HG03521 (cell line): ENCODE data around the gene CCDC40.
"Not testable (repeated sequence)": the region's sequence is repeated elsewhere in the genome, so short reads cannot be mapped to it uniquely, and the experiment has no call there.

ENCODE experiments used
- ATAC-seq: cut with Tn5 transposase; IDR thresholded peaks from one replicate; pipeline ENCODE4 v1.9.1; 2021; ENCODE audit warnings: mild to moderate bottlenecking, moderate library complexity; ENCODE audit not compliant: unreplicated experiment

The CCDC40 gene

DNA sequence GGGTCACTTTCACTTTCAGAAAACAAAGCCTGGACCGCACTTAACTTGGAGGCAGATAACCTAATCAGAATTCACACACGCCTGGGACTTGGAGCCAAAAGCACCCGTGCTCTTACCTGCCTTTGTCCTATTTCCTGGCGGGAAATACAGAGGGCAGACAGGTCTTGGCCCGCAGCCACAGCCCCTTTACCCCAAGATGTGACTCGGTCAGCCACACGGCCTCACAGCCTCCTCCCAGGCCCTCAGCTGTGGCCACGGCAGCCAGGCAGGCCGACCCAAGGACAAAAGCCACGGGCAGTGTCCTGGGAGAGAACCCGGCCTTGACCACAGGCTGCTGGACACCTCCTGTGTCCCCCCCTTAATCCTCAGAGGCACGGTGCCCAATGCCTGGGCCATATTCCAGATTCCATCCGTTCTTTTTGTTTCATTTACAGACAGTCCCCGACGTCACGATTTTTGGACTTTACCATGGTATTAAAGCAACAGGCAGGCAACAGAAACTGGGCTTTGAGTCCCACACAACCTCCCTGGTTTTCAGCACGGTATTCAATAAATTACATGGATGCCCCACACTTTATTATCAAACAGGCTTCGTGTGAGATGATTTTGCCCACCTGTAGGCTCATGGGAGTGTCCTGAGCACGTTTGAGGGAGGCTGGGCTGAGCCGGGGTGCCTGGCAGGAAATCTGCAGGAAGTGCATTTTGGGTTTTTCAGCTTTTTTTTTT, 34.8 kb downstream of the CCDC40 start:
- no peak for ATAC-seq

DNA sequence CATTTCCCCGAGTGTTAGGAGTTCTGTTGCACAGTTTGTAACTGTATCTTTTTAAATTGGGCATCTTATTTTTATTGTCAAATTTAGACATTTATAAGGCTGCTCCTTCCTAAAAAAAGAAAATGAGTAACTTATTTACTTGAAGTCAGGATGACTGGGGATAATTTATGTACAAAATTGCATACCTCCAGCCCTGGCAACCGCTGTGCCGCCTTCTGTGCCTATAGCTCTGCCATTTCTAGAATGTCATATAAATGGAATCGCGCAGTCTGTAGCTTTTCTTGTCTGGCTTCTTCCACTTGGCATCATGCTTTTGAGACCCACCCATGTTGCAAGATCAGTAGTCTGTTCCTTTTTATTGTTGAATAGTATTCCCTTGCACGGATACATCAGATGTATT, 36.0 kb downstream of the CCDC40 start:
- ATAC-seq, result no peak

DNA sequence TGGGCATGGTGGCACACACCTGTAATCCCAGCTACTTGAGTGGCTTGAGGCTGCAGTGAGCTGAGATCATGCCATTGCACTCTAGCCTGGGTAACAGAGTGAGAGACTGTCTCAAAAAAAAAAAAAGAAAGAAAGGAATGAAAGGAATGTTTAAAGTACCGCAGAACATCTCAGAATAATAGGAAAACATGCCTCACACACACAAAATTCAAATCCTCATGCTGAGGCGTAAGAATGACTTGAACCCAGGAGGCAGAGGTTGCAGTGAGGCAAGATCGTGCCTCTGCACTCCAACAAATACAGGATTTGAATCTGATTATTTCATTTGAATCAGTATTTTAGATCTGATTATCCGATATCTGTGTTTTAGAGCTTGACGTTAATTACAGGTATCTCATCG, 43.6 kb downstream of the CCDC40 start:
- ATAC-seq, result no peak

DNA sequence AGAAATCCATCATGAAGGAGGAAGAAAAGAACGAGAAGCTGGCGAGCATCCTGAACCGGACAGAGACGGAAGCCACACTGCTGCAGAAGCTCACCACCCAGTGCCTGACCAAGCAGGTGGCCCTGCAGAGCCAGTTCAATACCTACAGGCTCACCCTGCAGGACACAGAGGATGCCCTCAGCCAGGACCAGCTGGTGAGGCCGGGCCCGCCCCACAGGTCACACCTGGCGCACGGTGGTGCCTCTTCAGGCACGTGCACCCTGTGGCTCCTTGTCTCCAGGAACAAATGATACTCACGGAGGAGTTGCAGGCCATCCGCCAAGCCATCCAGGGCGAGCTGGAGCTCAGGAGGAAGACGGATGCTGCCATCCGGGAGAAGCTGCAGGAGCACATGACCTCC, 45.2 kb downstream of the CCDC40 start:
- no peak for ATAC-seq

DNA sequence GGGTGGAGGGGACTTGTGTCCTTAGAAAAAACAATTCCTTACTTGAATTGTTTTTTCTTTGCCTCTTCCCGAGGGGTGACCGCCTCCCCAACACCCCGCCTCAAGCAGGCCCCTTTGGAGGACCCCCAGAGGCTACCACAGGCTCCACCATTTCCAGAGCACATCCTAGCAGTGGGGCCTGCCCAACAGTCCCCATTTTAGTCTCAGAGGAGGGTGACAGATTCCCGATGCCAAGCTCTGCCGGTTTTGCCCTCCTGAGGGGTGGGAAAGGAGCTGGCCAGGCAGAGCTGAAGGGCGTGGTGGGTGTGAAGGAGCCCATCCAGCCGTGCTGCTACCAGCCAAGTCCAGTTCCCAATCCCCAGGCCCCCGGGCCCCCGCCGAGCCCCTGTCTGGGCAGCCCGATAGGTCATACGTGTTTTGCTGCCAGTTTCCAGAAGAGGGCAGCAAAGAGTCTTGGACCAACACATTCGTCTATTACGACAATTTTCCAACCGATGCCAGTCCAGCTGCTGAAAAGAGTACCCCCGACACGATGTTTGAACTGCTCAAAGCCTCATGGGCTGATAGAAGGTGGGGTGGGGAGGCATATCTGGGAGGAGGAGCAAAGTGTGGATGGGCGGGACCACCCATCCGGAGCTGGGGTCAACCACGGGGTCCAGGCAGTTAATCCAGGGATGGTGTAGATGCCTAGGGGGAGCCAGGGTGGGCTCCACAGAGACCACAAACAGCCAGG, 46.1 kb downstream of the CCDC40 start:
- ATAC-seq, result no peak

DNA sequence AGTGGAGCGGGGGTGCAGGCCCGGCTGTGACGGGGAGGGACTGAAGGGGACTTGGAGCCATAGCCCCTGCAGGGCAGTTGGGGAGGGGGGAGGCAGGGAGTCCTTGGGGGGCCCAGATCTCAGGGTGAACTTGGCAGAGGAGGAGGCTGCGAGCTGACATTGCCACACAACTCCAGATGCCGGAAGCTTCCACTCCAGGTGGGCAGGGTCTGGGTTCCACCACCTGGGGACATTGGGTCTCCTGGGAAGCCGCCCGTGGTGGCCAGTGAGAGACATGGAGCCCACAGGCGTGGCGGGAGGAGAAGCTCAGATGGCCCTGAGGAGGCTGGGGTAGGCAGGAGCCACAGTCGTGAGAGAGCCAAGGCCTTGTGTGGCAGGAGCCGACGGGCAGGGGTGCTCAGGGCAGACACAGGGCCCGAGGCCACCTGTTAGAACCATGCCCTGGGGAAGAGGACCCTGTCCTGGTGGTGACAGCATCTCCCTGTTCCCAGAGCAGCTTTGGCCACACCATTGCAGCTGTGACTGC, 46.8 kb downstream of the CCDC40 start:
- no peak for ATAC-seq

DNA sequence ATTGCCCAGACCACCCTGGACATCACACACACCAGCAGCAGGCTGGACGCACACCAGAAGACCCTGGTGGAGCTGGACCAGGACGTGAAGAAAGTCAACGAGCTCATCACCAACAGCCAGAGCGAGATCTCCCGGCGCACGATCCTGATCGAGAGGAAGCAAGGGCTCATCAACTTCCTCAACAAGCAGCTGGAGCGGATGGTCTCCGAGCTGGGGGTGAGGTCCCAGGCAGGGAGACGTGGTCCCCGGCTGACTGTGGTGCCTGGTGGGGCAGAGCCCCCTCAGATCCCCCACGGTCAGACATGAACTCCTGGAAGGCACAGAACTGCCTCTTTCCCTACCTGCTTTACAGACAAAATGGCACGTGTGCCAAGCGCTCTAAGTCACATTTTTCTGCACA, 48.3 kb downstream of the CCDC40 start:
- no peak for ATAC-seq

DNA sequence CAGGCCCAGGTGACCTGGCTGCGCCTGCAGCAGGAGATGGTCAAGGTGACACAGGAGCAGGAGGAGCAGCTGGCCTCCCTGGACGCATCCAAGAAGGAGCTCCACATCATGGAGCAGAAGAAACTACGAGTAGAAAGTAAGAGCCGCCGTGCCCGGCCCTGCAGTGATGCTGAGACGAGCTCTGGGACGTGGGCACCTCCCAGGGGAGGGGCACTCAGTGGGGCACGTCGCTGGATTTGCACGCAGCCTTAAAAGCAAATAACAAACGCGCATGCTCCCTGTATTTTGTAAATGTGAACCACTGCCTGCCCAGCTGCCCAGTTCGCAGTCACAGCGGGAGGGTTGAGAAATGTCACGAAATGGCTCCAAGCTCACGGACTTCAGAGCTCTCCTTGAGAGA, 49.6 kb downstream of the CCDC40 start:
- ATAC-seq, result no peak

DNA sequence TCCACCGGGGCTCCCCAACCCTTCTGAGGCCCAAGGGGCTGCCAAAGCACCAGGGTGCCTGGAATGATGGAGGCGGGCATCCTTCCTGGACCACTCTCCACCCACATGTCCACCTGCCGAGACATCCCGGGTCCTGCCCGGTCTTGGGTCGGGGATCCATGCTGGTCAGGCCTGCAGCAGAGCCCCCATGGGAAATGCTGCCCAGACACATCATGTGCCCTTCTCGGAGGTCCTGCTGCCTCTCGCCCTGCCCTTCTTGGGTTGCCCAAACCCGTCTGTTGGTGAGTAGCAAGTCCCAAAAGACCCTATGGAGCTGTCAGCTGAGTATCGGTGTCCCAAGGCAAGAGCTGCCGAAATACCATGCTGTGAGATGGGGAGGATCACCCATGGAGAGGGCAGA, 50.2 kb downstream of the CCDC40 start:
- no peak for ATAC-seq

DNA sequence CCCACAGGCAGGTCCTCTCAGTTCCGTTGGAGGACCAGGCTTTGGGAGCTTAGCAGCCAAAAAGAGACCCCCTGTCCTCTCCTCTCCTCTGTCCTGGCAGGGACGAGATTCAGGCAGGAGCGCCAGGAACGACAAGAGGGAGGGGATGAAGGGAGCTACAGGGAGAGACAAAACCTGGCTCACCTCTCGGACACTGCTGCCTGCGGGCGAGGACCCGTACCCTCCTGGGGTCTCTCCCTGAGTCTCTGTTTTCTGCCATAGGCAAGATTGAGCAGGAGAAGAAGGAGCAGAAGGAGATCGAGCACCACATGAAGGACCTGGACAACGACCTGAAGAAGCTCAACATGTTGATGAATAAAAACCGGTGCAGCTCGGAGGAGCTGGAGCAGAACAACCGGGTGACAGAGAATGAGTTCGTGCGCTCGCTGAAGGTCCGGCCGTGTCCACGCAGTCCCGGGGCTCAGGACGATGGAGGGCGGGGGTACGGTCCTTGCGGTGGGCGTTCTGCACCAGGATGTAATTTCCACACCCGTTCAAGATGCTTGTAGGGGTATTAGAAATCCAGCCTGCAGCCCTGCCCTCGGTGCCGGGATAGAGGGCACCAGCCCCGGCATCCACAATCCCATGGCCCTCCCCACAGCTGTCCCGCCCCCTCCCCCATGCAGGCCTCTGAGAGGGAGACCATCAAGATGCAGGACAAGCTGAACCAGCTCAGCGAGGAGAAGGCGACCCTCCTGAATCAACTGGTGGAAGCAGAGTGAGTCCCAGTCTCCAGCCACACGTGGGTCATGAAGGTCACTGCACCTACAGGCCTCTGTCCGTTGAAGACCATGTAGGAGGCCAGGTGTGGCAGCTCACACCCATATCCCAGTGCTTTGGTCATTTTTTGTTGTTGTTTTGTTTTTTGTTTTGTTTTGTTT, 51.2 kb downstream of the CCDC40 start:
- ATAC-seq, result no peak

DNA sequence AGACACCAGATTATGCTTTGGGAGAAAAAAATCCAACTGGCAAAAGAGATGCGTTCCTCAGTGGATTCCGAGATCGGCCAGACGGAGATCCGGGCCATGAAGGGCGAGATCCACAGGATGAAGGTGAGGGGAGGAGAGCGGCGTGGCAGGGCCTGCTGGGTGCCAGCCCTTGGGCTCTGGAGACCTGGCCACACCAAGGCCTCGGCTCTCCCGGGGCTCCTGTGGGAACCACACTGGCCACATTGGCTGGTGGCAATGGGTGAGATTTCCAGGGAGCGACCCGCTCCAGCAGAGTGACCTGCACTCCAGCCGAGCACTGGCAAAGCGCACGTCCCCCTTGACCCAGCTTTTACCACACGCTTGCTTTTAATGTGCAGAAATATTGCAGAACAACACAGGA, 53.3 kb downstream of the CCDC40 start:
- ATAC-seq, result no peak

DNA sequence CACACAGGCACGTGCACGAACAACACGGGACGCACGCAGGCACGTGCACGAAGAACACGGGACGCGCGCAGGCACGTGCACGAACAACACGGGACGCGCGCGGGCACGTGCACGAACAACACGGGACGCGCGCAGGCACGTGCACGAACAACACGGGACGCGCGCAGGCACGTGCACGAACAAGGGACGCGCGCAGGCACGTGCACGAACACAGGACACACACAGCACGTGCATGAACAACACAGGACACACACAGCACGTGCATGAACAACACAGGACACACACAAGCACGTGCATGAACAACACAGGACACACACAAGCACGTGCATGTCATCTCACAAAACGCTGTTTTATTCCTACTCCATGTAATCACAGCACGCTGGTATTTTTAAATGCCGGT, 53.7 kb downstream of the CCDC40 start:
- ATAC-seq, result not testable (repeated sequence)

DNA sequence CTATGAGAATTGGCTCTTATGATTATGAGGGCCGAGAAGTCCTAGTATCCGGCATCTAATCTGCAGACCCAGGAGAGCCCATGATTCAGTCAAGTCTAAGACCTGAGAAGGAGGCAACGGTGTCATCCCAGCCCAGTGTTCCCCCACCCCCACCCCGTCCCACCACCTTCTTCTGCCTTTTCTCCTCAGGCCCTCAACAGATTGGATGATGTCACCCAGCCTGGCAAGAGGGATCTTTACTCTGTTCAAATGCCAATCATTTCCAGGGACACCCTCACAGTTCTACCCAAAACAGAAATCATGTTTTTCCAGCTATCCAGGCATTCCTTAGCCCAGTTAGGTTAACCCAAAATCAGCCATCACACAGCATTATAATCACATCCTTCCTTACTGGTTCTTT, 54.9 kb downstream of the CCDC40 start:
- ATAC-seq, result no peak

DNA sequence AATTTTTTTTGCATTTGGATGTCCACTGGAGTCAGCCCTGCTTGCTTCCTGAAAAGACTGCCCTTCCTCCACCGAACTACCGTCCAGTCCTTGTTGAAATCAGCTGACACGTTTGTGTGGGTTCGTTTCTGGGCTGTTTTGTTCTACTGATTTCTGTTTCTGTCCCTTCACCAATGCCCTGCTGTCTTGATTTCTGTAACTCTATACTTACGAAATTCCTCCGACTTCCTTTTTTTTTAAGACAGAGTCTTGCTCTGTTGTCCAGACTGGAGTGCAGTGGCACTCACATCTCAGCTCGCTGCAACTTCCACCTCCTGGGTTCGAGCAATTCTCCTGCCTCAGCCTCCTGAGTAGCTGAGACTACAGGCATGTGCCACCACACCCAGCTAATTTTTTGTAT, 56.5 kb downstream of the CCDC40 start:
- ATAC-seq, result no peak

DNA sequence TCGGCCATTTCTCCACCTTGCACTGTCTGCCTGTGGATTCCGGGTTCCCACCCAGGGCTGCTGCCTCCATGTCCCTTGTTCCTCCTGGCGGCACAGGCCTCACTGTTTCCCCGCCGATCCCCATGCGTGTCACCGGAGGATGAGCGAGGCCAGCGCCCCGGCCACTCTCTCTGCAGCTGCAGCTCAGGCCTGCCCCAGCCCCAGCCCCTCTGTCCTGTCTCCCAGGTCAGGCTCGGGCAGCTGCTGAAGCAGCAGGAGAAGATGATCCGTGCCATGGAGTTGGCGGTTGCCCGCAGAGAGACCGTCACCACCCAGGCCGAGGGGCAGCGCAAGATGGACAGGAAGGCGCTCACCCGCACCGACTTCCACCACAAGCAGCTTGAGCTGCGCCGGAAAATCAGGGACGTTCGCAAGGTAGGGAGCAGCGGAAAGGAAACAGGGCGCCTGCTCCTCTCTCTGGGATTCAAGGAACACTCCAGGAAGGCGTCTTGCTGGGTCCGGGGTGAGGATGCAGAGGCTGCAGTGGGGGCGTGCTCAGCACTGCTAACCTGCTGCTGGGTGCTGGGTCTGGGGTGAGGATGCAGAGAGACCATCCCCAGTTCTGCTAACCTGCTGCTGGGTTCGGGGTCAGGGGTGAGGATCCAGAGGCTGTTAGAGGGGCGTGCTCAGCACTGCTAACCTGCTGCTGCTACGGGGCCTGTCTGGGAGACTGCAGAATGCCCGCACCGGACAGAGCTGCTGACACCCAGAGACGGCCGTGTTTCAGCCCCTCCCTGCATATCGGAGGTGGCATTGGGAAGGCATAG, 58.8 kb downstream of the CCDC40 start:
- ATAC-seq, result no peak

DNA sequence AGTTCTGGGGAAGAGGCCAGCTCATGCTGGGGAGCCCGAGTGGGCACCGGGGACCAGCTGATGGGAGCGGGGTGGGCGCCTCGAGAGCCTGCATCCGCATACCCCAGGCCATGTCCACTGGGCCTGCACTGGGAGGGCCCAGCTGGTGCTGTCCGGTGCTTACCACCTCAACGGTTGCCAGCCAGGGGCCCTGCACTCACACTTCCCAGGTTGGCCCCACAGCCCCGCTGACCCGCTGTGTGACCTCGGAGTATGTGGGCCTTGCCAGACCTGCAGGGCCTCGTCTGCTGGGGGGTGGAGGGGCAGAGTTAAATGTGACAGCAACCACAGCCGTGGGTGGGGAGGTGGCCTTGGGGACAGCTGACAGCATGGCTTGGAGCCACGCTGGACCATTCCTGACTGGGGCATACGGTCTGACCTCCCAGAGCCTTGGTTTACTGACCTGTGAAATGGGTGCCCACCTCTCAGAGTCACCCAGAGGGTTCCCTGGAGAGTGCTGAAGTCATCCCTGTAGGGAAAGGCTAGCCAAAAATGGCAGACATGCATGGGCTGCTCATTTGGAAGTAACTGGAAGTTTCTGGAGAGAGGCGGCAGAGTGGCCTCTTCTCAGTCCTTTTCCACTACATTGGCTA, 59.5 kb downstream of the CCDC40 start:
- no peak for ATAC-seq

DNA sequence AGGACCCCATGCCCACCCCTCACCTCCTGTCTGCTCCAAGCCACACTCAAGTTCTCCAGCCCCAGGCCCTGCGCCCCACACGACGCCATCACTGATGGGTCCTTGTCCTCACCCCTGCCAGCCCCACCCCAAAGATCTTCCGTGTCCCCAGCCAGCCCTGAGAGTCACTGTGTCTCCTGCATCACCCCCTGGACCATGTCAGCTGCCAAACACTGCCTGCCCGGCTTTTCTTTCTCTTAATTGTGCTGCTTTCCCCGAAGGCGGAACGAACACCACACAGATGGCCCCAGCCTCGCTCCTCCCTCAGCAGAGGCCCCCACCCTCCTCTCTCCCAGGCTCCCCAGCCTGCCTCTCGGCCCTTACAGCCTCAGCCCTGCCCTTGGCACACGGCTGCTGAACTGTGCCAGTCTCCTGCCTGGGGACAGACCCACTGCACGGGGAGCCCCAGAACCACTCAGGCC, 60.1 kb downstream of the CCDC40 start:
- ATAC-seq, result no peak

DNA sequence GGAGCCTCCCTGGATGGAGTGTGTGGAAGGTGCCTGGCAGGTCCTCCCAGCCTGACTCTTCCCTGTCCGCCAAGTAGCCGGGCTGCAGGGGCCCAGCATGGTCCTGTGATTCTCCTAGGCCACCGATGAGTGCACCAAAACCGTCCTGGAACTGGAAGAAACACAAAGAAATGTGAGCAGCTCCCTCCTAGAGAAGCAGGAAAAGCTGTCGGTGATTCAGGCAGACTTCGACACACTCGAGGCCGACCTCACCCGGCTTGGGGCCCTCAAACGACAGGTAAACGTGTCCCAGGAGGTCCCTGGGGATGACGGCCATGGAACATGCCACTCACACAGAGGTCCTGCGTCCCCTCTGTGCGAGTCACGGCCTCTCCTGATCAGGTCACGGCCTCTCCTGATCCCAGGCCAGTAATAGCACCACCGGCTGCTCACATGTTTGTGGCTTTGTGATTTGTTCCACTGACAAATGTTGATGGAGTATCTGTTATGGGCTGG, 60.7 kb downstream of the CCDC40 start:
- no peak for ATAC-seq

DNA sequence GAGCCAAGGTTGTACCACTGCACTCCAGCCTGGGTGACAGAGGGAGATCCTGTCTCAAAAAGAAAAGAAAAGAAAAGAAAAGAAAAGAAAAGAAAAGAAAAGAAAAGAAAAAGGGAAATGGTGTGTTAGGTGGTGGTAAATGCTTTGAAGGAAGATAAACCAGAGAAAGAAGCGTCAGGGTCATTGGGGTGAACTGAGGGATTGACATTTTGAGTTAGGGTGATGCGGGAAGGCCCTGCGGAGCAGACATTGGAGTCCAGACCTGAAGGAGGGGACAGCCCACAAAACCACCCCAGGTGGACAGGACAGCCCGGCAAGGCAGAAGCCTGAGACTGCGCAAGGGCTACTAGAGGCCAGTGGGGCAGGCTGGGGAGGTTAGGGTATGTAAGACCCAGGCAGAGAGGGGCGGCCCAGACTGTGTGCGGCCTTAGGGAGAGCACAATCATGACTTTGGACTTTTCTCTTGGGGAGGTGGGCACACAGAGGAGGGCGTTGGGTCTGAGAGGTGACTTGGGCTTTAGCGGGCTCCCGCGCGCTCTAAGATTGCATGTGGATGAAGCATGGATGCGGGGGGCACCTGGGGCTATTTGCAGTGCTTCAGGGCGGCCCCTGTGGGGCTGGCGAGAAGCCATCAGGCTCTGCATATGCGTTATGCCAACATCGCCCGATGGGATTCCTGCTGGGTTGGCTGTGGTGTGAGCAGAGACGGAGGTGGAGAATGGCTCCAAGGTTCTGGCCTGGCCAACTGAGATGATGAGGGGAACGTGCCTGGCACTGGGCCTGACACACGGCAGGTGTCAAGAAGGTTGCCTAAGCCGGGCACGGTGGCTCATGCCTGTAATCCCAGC, 61.6 kb downstream of the CCDC40 start:
- ATAC-seq, result no peak
